Activated CD8-positive, alpha-beta memory T cell treated with anti-CD3 and anti-CD28 coated beads, Interleukin-2, amount 50 U/mL, for 24 hours (primary cell): ENCODE data around the gene ELK3.

Experiments
- DNase-seq: peaks from one replicate; pipeline ENCODE4 v3.0.0-alpha.2; 2020; ENCODE audit errors: extremely low read depth

Gene ELK3

DNA sequence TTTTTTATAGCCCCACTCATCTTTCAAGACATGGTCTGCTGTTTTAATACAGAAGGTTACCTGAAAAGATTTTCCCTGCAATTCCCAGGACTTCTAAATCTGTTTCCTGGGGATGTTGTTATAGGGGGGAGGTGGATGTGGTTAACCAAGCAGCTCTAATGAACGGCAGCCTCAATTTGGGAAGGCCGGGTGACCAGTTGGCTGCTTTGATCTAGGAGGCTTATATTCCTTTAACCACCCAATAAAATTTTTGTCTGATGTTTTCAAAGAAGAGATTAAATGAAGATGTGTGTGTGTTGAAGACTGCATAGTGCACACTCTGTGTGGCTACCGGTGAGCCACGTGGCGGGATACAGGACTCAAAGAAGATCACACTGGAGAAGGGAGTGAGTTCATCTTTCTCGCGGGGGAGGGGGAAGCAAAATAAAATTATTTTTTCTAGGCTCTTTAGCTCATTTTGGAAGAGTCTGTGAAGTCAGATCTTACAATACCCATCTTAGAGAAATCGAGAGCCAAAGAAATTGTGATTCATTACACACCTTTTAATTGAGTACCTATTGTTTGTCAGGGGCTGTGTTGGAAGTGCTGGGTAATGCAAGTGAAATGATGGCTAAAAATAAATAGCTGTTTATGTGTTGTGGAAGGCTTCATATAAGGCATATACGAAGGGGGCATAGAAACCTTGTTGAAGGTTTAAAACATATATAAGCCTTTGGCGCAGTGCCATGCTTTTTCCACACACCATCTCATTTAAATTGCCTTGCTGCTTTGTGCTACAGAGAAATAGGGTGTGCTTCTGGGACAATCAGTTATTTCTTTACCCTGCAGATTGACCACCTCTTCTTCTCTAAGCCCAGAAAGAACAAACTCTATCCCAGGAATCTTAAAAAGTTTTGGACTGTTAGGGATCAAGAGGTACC is 18.5 kb downstream of the ELK3 start:
- DNase-seq = no peak

DNA sequence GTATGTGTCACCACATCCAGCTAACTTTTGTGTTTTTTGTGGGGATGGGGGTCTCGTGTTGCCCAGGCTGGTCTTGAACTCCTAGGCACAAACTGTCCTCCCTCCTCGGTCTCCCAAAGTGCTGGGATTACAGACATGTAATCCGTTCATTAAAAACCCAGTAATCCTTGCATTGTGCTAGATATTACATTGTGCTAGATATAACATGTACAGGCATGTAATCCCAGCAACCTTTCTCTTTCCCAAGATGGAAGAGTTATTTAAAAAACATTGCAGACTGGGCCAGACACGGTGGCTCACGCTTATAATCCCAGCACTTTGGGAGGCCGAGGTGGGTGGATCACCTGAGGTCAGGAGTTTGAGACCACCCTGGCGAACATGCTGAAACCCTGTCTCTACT is 19.7 kb downstream of the ELK3 start:
- no peak for DNase-seq

DNA sequence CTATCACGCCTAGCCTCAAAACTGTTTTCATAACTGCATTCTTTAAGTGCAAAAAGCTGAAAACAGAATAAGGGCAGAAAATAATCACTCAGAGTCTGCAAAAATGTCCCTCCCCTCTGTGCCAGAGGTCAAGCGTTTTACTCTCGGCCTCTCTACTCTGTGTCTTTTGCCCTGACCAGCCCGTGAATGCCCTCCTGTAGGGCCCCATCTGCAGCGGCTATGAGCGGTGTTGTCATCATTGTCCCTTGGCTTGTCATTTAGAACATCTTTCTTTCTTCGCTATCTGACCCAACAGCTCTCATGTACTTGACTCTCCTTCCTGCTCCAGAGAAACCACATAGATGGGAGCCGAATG is 21.7 kb downstream of the ELK3 start:
- no peak for DNase-seq

DNA sequence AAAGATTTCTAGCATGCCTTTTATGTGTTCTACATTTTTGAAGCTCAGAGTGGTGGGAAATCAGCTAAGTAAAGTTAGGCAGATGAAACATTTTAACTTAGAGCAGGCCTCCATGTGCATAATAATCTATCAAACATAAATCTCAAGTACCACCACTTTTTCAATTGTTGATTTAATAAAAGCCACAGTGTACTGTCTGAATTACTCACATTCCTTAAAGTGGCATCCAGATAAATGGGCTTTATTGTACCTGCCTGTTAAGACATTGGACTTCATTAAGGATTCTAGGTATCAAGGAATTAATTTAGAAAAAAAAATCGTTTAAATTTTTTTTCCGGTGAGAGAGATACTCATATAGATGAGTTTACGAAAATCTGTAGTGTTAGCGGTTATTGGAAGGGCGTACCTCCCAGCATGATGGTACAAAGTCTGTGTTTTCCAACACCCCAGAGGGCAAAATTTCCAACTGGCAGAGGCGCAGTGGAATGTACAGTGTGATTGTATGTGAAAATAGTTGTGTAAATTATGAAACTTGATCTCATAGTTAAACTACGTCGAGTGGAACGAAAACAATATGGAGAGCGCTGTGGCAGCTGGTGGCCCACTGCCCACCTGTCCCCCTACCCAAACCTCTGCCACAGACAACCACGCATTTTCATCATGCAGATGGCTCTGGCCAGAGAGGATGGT is 25.0 kb downstream of the ELK3 start:
- no peak for DNase-seq

DNA sequence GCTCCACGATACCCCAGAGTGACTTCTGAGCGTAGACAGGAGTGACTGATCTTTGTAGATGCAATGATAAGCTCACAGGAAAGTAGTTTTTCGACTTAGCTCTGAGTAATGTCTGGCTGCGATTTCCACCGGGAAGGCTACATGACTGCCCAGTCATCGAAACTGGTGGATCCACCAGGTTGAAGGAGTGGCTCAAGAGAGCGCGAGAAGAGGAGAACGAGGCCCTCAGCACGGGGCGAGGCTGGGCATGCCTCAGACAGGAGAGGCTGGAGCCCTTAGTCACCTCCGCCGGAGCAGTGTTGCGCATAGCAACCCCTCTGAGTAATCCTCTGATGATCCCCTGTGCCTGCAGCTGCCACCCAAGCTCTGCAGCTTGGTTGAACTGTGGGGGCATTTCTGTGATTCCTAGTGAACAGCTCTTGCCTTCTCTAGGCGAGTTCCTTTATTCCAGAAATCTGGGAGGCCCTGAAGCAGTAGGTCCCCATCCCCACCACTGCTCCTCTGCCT is 25.6 kb downstream of the ELK3 start:
- DNase-seq = no peak

DNA sequence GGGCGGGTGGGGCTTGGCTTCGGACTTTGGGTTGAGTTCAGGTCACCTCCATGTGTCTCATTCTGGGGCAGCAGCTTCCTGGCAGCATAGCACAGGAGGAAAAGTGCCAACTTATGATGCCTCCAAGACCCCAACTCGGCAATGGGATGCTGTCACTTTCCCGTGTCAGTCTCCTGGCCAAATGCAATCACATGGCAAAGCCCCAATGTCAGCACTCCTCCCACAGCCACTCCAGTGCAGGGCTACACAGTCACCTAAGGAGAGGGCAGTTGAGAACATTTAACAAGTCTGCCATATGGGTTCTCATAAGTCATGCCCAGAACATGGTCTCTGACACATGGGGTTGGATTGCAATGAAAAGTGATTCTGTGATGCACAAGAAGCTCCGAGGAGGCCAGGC is 26.7 kb downstream of the ELK3 start:
- DNase-seq = no peak

DNA sequence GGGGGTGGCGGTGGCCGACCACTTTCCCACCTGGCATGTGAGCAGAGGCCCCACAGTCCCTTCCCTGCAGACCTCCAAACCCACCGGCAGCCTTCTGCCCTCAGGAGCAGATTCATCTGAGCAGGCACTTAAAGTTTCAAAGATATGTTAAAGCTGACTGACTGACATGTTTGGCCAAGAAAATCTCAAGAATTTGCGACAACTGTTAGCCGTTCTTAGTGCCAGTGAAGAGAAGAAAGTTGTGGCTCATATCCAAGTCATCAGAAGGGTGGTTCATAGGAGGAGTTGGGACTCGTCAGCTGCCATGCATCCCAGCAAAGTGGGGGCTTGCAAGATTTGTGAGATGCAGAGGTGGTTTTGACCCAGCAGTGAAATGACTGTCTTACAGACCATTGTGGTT is 27.2 kb downstream of the ELK3 start:
- DNase-seq = no peak

DNA sequence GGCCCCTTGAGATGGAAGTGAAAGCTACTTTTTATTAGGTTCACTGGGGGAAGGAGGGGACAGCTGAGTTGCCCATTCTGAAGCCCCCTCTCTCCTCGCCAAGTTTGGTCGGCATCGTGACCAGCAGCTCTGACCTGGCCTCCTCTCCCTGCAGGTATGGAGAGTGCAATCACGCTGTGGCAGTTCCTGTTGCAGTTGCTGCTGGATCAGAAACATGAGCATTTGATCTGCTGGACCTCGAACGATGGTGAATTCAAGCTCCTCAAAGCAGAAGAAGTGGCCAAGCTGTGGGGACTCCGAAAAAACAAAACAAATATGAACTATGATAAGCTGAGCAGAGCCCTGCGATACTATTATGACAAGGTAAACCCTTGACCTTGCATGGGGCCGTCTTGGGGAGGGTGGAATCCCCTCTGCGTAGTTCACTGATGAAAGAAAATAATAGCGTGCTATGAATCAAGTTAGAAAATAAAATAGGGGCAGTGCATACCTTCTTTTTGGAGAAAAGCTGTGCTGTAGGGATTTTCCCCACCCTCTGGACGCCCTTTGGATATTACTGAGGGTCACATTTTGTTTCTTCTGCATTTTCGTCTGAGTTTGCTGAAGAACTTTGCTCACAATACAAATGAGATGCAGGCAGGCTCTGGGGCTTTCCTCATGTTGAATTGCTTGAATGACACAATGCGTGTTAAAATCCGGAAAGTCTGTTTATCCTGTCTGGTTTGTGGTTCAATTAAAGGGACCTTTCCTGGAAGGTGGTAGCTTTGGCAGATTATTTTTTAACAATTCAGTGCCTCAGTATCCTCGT is 29.4 kb downstream of the ELK3 start:
- no peak for DNase-seq

DNA sequence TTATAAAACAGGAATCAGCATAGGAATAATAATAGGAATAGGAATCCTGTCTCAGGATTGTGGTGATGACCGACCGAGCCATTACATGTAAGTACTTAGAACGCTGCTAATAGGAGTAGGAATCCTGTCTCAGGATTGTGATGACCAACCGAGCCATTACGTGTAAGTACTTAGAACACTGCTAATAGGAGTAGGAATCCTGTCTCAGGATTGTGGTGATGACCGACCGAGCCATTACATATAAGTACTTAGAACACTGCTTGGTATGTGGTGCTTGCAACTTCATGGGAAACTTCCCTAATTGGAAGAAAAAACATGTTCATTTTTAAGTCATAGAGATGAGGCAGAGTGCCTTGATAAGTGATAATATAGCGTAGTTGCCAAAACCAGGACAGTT is 30.0 kb downstream of the ELK3 start:
- DNase-seq = no peak

DNA sequence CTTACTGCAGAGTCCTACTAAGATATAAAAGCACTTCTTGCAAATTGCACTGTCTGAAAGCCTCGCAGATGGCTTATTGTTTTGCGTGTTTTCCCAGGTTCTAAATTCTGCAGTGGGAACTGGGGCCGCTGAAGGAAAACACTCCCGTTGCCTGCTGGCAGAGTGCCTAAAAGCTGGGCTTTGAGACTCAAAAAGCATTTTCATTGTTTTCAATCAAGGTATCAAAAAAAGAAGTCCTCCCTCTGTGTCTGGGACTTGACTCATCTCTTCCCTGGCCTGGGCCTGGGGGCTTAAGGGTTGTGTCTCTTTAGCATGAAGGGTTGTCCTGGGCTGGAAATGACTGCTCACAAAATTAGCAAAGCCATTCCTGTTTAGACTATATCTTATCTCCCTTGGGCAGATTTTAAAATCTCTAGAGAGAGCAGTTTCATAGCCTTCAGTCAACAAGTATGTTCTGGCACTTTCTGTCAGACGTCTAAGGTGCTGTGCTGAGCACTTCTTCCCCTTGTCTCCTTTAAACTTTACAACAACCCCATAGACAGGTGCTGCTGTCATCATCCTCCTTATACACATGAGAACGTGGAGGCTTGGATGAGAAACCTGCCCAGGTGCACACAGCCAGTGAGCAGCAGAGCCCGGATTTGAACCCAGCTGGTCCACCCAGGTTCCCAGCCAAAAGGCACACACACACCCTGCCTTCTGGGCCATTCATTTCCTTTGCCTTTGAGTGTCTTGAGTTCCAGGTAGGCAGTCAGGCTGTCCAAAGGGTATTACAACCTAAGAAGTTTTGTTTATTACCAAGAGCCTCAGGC is 31.1 kb downstream of the ELK3 start:
- DNase-seq = no peak

DNA sequence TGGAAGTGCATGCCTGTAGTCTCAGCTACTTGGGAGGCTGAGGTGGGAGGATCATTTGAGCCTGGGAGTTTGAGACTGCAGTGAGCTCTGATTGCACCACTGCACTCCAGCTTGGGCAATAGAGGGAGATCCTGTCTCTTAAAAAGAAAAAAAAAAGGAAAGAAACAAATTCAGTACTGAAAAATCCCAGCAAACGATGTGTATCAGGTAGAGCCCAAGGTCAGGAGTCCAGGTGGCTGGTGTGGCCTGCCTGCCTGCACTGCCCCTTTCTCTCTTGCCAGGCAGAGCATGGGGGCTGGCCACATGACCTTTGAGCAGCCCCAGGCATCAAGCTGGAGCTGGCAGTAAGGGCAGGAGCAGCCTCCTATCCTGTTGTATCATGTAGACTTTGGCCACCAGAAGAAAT is 31.8 kb downstream of the ELK3 start:
- DNase-seq = no peak

DNA sequence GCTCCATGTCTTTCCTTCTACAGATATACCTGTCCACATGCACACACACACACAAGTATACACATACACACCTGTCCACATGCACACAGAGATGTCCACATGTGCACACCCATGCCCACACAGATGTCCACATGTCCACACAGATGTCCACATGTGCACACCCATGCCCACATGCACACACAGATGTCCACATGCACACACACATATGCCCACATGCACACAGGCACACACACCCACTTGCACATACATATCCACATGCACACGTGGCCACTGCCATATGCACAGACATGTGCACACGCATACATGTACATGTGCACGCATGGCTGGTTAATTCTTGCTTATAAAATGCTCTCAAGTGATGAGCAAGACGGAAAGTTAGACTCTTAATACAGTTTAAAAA is 32.2 kb downstream of the ELK3 start:
- no peak for DNase-seq

DNA sequence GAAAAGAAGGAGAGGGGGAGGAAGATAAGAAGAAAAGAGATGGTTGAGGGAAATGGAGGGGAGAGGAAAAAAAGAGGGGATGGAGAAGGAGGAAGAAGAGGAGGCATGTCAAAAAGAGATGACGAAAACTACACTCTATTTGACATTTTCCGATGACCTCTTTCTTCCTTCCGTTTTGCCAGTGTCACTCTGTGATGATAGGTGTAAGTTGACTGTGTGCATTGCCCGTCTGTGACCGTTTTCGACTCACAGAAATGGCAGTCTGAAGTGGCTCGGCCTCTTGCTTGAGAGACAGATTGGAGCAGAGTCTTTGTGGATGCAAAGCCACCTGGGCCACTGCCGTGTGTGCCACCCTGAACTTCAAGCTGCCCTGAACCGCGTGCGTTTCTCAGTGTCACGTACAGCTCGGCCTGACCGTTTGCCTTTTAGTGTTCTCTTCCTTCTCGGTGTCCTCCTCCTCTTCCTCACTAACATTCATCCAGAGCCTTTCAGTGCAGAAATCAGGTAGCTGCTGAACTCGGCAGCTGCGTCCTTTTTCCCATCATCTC is 32.7 kb downstream of the ELK3 start:
- no peak for DNase-seq

DNA sequence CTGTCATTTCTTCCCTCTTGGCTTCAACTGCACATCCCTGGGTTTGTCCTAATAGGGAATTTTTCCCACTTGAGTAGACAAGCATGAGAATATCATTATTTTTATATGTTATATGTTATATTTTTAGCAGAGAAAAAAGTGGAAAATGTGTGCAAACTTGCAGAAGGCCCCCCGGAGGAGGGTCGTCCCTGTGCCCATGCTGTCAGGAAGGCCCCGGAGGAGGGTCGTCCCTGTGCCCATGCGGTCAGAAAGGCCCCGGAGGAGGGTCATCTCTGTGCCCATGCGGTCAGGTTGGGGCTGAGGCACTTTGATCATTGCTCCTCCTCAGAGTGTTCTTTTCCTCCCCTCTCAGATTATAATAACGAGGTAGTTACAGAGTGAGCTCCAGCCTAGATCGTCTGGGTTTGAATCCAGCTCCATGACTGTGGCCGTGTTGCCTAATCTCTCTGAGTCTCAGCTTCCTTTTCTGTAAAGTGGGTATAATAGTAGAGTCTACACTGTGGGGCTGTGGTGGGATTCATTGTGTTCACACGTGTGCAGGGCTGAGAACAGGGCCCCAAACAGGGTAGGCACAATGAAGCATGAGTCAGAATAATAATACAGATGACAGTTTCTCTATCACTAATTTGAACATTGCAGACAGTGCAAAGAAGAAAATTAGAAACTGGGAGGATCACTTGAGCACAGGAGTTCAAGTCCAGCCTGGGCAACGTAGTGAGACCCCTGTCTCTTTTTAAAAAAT is 33.4 kb downstream of the ELK3 start:
- no peak for DNase-seq

DNA sequence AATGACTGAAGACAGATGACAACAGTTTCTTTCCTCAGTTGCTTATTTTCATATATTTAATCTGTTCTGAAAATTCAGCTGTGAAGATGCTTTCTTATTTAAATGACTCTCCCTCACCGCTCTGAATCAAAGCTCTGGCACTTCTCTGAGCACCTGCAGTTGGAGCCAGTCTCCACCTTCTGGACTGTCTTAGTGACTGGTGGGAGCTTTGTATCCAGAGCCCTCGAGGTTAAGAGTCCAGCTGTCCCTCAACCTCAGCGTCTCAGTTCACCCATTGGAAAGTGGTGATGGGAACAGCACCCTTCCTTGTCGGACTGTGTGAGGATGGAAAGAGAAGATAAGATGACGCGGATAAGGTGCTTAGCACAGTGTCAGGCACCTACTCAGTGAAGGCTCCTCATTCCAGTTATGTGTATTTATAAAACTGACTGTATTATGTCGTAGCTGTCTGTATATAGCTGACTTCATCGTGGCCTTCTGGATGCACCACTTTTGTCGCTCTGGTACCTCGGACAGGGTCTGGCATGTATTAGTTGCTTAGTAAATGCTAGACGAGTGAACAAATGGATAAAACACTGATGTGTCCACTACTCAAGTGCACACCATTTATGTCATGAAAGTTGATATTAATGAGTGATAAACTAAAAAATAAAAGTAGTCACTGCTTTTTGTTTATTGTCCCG is 34.5 kb downstream of the ELK3 start:
- no peak for DNase-seq

DNA sequence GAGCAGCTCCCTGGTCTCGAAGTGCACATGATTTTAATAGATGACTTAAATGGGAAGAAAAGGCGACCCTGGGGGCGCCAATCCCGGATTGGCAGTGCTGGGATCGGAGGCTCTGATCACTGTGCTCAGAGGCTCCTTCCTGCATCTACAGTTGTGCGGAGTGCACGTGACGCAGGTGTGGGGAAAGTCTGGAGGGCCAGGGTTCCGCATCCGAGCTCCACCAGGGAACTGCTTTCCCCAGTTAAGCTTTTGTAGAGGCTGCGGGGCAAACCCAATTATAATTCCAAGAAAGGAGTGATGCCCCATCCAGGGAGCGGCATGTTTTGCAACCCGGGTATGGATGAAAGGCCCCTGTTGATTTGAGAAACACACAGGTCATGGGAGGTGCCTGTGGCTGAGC is 36.5 kb downstream of the ELK3 start:
- DNase-seq = no peak

DNA sequence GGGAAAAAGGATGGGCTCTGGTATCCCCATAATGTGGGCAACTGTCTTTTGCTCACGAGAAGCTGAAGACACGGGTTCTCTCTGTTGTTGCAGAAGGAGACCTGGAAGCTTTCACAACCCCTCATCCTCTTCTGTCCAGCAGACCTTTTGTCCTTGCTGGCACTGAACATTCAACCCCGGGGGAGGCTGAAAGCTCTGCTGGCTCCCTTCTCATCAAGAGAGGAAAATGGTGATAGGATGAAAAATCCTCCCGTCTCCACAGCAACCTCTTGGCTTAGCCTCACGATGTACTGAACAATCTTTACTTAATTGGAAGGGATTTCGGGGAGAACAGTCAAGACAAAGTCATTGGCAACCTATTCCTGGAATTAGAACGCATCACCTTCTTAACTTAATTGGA is 39.0 kb downstream of the ELK3 start:
- no peak for DNase-seq

DNA sequence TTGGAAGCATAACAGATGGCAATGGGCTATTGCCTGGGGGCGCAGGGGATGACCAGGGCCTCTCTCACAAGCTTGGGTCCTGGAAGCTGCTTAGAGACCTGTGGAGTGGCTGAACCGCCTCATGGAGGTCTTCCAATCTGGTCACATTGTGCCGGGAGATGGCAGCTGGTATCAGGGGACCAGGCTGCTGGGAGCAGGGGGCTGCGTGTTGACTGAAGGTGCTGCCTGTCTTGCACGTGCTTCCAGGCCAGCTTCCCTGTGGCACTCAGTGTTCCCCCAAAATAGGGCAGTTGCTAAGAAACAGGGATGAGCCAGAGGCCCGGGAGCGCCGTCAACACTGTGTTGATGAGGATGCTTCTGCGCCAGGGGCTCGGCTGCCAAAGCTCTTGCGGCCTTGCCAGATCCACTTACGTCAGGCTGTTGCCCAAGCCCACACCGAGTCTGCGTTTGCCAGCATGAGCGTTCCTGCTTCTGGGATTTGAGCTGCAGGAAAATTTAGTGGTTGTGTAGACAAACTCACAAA is 39.8 kb downstream of the ELK3 start:
- DNase-seq = no peak

DNA sequence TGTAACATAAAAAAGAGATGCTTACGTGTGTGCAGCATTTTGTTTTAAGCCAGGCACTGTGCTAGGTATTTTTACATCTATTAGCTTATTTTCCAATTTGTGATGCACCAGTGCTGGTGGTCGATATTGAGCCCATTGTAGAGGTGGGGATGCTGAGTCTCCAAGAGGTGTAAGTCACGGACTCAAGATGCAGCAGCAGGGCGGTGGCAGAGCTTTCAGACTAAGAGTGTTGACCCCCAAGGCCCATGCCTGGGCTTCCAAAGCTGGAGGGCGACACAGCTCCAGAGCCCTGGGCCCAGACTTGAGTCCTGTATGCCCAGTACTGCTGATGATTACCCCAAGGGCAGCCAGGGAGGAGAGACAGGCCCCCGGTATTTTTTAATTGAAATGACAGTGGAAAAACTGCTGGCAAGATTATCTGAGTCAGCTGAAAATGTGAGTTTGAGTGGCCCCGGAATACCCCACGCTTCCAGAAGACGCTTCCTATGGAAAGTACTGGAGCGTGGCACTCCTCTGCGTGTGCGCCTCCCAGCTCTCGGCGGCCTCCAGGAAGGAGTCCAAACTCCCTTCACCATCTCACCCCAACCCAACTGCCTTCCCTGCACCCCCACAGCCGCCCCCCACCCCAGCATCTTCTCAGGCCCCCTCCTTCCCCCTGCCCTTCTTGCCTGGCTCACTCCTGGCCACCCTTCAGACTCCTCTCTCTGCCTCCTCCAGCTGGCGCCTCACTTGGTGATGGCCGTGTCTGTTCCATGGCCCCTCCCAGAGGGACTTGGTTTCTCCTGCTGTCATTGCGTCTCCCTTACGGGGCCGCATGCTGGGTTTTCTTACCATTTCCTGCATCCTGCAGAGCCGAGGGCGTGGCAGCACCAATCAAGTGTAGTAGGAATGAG is 40.7 kb downstream of the ELK3 start:
- no peak for DNase-seq
